Thyroid gland (tissue), 4 donors: ENCODE data around the gene MBNL2.

Experiments used
- CTCF ChIP-seq, 6 experiments: fragments of 200-600 bp in 3 of 6; fragments of 450-650 bp in 3 of 6; sonication (generic) in 3 of 6; IDR thresholded peaks; one replicate each; pipeline ENCODE4 v1.5.1; 2016 to 2019; ENCODE audit warnings: antibody characterized with exemption in 6 of 6, mild to moderate bottlenecking in 2 of 6, inconsistent platforms in 1 of 6, moderate library complexity in 1 of 6
- POLR2A ChIP-seq, 2 donors: fragments of 450-650 bp; IDR thresholded peaks; one replicate each; pipeline ENCODE4 v1.6.1; 2017; ENCODE audit warnings: antibody characterized with exemption in 2 of 2, mild to moderate bottlenecking in 2 of 2, moderate library complexity in 1 of 2

DNA sequence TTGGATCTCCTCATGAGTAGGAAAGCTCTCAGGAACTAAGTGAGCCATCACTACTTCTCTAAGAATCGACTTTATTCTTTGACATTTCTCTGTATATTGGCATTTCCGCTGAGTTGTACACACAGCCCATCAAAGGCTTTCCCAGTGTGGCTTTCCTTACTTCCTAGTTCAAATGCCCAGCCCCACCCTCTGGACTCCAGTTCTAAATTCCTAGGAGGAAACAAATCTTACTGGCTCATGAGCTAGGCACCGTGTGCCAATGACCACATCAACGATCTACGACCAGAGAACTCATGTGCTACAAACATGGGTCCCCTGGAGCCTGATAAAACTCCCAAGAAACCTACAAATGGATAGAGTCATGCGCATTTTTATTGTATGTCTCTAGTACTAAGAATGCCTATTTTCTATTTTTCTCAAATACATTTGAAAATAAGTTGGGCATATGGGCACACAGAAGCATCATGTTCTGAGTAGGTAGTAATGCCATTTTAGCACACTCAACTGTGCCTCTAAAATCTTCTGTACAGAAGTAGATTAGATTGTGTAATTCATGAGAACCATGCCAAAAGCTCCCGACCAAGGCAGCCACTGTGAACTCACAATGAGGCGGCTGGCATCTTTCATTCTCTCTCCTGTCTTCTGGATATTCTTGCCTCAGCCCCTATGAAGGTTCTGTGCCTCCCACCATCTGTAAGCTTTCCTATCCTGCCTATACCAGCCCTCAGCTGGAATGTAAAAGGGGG is 201.3 kb downstream of the MBNL2 start:
- TF ChIP-seq CTCF (IDR thresholded peaks at IDR 0.05) (no peak), POLR2A (IDR thresholded peaks at IDR 0.05) (no peak)
